Measurements from ENCODE around the gene CER1. TPM values are rescaled to one million over a fixed set of nuclear protein-coding genes. Genes with fewer than 3 reads are reported as not detected.

CER1 gene
- total RNA-seq, 1 donor from 2014 or later, result 0.40 TPM

DNA sequence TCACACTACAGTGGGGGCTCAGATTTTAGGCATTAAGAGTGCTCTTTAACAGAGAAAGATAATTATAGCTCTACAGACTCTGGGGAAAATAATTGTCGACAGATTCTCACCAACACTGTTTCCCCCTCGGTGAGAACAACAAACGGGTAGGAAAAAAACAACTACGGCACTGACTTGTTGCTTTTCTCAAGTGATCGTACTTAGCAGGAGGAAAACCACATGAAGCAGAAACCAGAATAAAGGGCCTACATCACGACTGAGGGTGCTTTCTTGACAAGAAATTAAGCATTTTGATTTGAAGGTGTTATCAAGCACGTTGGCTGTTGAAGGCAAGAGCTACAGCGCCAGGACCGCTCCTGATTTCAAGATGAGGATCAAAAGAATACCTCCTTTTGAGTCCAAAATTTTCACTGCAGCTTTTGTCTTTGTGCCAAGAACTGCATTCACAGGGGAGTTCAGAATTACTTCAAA is 27.2 kb upstream of the CER1 start:
- no peak for DNase-seq (ENCODE audit: low read depth, low spot score)
- H3K36me3 Mint-ChIP-seq (ENCODE audit: low read depth), result peaks cover 41% of the 10 kb centered on the region
- TF ChIP-seq, protein P1, sequence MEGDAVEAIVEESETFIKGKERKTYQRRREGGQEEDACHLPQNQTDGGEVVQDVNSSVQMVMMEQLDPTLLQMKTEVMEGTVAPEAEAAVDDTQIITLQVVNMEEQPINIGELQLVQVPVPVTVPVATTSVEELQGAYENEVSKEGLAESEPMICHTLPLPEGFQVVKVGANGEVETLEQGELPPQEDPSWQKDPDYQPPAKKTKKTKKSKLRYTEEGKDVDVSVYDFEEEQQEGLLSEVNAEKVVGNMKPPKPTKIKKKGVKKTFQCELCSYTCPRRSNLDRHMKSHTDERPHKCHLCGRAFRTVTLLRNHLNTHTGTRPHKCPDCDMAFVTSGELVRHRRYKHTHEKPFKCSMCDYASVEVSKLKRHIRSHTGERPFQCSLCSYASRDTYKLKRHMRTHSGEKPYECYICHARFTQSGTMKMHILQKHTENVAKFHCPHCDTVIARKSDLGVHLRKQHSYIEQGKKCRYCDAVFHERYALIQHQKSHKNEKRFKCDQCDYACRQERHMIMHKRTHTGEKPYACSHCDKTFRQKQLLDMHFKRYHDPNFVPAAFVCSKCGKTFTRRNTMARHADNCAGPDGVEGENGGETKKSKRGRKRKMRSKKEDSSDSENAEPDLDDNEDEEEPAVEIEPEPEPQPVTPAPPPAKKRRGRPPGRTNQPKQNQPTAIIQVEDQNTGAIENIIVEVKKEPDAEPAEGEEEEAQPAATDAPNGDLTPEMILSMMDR (conservative IDR thresholded peaks at IDR 0.05), result no peak
- no peak overlapping the region for H3K4me3 Mint-ChIP-seq
- H3K27ac Mint-ChIP-seq (ENCODE audit: unreplicated experiment), result no peak overlapping the region
- no peaks in the 10 kb centered on the region for H3K27me3 Mint-ChIP-seq (ENCODE audit: low read depth)
- H3K9me3 Mint-ChIP-seq, result peaks cover 2% of the 10 kb centered on the region
- peaks cover 6% of the 10 kb centered on the region for H3K4me1 Mint-ChIP-seq

DNA sequence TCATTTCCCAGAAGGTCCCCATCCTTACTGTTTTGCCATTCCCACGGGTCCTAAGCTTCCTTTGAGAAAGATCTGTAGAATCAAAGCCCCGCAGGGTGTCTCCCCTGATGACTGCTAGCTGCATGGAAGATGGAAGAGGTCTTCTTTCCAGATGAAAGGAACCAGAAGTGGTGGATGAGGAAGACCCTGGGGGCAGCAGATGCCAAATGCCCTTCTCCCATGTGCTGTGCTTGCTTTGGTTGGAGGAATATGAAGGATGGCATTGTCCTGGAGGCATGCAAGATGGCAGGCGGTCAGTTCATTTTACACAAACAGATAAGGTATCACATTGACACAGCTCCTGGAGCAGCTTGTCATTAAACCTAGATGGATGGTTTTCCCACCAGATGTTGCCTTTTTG is 25.8 kb upstream of the CER1 start:
- TF ChIP-seq, protein P1 (conservative IDR thresholded peaks at IDR 0.05), result no peak
- Mint-ChIP-seq H3K9me3 (peaks cover 3% of the 10 kb centered on the region), H3K4me3 (no peak overlapping the region), H3K27me3 (ENCODE audit: low read depth) (no peaks in the 10 kb centered on the region), H3K36me3 (ENCODE audit: low read depth) (peaks cover 45% of the 10 kb centered on the region), H3K27ac (ENCODE audit: unreplicated experiment) (no peak overlapping the region), H3K4me1 (peaks cover 6% of the 10 kb centered on the region)
- DNase-seq (ENCODE audit: low read depth, low spot score), result no peak

DNA sequence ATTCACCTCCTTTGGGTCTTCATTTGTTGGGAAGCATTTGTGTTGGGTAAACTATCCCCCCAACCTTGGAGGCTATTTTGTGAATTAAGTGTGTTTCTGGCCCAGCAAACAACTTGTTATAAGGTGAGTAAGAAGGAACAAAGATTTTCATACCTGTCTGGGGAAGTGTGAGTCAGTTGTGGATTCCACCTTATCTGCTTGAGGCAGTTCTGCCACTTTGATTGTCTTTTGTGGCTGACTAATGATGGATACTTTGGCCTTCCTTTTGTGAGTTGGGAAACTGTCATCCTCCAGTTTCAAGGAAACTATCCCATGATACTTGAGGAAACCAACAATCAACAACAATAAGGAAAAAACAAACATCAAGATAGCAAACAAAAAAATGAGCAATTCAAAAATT is 24.6 kb upstream of the CER1 start:
- no peak for DNase-seq (ENCODE audit: low read depth, low spot score)
- TF ChIP-seq, protein P1 (conservative IDR thresholded peaks at IDR 0.05), result no peak
- no peak overlapping the region for H3K4me3 Mint-ChIP-seq
- no peak overlapping the region for H3K27ac Mint-ChIP-seq (ENCODE audit: unreplicated experiment)
- peaks cover 3% of the 10 kb centered on the region for H3K9me3 Mint-ChIP-seq
- H3K4me1 Mint-ChIP-seq, result peaks cover 6% of the 10 kb centered on the region
- H3K27me3 Mint-ChIP-seq (ENCODE audit: low read depth), result no peaks in the 10 kb centered on the region
- H3K36me3 Mint-ChIP-seq (ENCODE audit: low read depth), result peaks cover 44% of the 10 kb centered on the region

DNA sequence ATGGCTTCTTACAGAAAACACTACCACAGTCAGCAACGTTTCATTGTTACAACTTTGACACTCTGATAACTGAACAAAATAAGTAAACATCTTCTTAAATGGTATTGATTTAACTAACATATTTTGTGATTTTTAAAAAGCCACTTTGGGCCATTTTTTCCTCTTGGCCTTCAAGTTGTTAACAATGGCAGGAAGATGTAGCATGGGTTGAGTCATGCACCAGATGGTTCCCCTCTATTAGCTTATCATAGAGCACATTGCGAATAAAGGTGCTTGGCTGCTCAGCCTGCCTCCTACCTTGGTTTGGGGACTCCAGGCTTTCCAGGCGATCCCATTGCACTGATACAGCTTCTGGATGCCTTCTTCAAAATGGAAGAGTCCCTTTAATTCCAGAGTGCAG is 24.1 kb upstream of the CER1 start:
- TF ChIP-seq, protein P1 (conservative IDR thresholded peaks at IDR 0.05), result no peak
- H3K27me3 Mint-ChIP-seq (ENCODE audit: low read depth), result no peaks in the 10 kb centered on the region
- H3K27ac Mint-ChIP-seq (ENCODE audit: unreplicated experiment), result no peak overlapping the region
- H3K9me3 Mint-ChIP-seq, result peaks cover 3% of the 10 kb centered on the region
- DNase-seq (ENCODE audit: low read depth, low spot score), result no peak
- peaks cover 6% of the 10 kb centered on the region for H3K4me1 Mint-ChIP-seq
- peaks cover 43% of the 10 kb centered on the region for H3K36me3 Mint-ChIP-seq (ENCODE audit: low read depth)
- H3K4me3 Mint-ChIP-seq, result no peak overlapping the region

DNA sequence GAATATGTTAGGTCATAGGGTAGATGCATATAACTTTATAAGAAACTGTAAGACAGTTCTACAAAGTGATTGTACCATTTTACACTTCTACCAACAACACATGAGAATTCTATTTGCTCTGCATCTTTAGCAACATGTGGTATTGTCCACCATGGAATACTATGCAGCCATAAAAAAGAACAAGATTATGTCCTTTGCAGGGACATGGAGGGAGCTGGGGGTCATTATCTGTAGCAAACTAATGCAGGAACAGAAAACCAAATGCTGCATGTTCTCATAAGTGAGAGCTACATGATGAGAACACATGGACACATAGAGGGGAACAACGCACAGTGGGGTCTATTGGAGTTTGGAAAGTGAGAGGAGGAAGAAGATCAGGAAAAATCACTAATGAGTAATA is 22.2 kb upstream of the CER1 start:
- TF ChIP-seq, protein P1 (conservative IDR thresholded peaks at IDR 0.05), result no peak
- Mint-ChIP-seq H3K27ac (ENCODE audit: unreplicated experiment) (peak overlapping the region; percentile 50), H3K4me3 (no peak overlapping the region), H3K27me3 (ENCODE audit: low read depth) (no peaks in the 10 kb centered on the region), H3K36me3 (ENCODE audit: low read depth) (peaks cover 43% of the 10 kb centered on the region), H3K9me3 (peaks cover 3% of the 10 kb centered on the region), H3K4me1 (peaks cover under 1% of the 10 kb centered on the region)
- no peak for DNase-seq (ENCODE audit: low read depth, low spot score)

DNA sequence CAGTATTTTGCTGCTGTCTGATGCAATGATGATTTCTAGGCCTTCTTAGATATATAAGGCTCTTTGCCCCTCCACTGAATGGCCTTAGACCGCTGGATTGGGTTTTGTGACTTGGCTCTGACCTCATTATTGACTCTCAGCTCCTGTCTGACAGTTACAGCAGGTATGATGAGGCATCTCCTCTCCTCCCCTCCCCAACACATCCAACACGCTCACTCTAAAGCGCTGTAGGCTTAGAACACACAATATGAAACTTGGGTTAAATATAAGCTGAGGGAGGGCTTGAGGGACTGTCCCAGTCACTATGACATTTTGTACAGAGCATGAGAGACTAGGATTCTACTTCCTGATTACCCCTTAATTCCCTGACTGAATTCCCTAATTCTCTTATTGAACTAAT is 18.8 kb upstream of the CER1 start:
- Mint-ChIP-seq H3K9me3 (peaks cover 3% of the 10 kb centered on the region), H3K4me3 (no peak overlapping the region), H3K36me3 (ENCODE audit: low read depth) (peaks cover 22% of the 10 kb centered on the region), H3K27ac (ENCODE audit: unreplicated experiment) (no peak overlapping the region), H3K4me1 (no peaks in the 10 kb centered on the region), H3K27me3 (ENCODE audit: low read depth) (no peaks in the 10 kb centered on the region)
- DNase-seq (ENCODE audit: low read depth, low spot score), result no peak
- TF ChIP-seq, protein P1 (conservative IDR thresholded peaks at IDR 0.05), result no peak

All from neural crest cell (in vitro differentiated cells).